Nephron progenitor cell (in vitro differentiated cells): ENCODE data around the gene PIP5KL1.

Source experiments
- DNase-seq: peaks from one replicate; pipeline ENCODE4 v3.0.0; 2021
- H3K27ac Mint-ChIP-seq: 2 replicates; pipeline ENCODE4 v1.8.0; 2021; ENCODE audit warnings: mild to moderate bottlenecking, moderate library complexity, mixed read lengths
- H3K27me3 Mint-ChIP-seq: 2 replicates; pipeline ENCODE4 v1.8.0; 2021; ENCODE audit warnings: mild to moderate bottlenecking, low read depth, mixed read lengths; ENCODE audit not compliant: poor library complexity
- H3K36me3 Mint-ChIP-seq: 2 replicates; pipeline ENCODE4 v1.8.0; 2021; ENCODE audit warnings: low read depth, mixed read lengths
- H3K4me1 Mint-ChIP-seq: 2 replicates; pipeline ENCODE4 v1.8.0; 2021; ENCODE audit warnings: mixed read lengths
- H3K4me3 Mint-ChIP-seq: 2 replicates; pipeline ENCODE4 v1.8.0; 2021; ENCODE audit warnings: mild to moderate bottlenecking, moderate library complexity, mixed read lengths
- H3K9me3 Mint-ChIP-seq: 2 replicates; pipeline ENCODE4 v1.8.0; 2021; ENCODE audit warnings: mild to moderate bottlenecking, moderate library complexity, mixed read lengths
- TF ChIP-seq, protein P1 (sequence below): fragments of 200-600 bp; sonication (generic); IDR thresholded peaks from 2 replicates; pipeline ENCODE4 v1.5.0; 2021; ENCODE audit warnings: antibody characterized with exemption

PIP5KL1 gene

DNA sequence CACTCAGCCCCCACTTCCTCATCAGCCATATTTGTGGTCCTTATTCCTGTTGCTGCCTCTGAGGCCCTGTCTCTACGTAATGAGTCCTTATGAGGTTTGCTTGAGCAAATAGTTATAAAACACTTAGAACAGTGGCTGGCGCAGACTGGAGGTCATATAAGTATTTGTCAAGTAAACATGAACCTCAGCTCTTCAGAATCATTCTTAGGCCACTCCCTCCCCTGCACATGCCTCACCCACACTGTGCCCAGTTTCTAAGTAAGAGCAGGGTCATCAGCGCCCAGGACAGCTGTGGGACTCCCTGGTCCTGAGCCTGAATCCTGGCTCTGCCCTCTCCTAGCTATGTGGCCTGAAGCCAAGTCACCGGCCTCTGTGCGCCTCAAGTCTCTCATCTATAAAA is 17.7 kb downstream of the PIP5KL1 start:
- peaks cover 5% of the 10 kb centered on the region for H3K36me3 Mint-ChIP-seq
- no peak overlapping the region for H3K27ac Mint-ChIP-seq
- no peaks in the 10 kb centered on the region for H3K9me3 Mint-ChIP-seq
- TF ChIP-seq, protein P1, sequence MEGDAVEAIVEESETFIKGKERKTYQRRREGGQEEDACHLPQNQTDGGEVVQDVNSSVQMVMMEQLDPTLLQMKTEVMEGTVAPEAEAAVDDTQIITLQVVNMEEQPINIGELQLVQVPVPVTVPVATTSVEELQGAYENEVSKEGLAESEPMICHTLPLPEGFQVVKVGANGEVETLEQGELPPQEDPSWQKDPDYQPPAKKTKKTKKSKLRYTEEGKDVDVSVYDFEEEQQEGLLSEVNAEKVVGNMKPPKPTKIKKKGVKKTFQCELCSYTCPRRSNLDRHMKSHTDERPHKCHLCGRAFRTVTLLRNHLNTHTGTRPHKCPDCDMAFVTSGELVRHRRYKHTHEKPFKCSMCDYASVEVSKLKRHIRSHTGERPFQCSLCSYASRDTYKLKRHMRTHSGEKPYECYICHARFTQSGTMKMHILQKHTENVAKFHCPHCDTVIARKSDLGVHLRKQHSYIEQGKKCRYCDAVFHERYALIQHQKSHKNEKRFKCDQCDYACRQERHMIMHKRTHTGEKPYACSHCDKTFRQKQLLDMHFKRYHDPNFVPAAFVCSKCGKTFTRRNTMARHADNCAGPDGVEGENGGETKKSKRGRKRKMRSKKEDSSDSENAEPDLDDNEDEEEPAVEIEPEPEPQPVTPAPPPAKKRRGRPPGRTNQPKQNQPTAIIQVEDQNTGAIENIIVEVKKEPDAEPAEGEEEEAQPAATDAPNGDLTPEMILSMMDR: no peak
- H3K4me3 Mint-ChIP-seq: no peak overlapping the region
- peaks cover 31% of the 10 kb centered on the region for H3K4me1 Mint-ChIP-seq
- no peak for DNase-seq
- peaks cover 10% of the 10 kb centered on the region for H3K27me3 Mint-ChIP-seq

DNA sequence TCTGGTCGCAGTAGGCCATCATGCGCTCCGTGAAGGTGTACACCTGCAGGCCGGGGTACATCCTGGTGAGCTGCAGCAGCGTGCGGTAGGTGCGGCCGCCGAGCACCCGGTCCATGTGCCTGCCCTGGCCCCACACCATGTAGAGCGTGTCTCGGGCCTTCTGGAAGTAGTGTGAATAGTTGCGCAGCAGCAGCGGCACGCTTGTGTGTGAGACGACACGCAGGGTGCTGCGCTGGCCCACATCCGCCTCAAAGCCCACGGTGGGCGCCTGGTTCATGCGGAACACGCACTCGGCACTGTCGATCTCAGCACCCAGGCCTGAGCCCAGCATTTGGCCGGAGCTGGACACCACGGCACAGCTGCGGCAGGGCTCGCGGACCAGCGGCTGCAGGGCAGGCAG is 18.3 kb downstream of the PIP5KL1 start:
- Mint-ChIP-seq H3K4me1 (peaks cover 32% of the 10 kb centered on the region), H3K36me3 (peaks cover 5% of the 10 kb centered on the region), H3K27ac (no peak overlapping the region), H3K4me3 (no peak overlapping the region), H3K27me3 (peaks cover 10% of the 10 kb centered on the region), H3K9me3 (no peaks in the 10 kb centered on the region)
- TF ChIP-seq, protein P1: no peak
- DNase-seq: no peak

DNA sequence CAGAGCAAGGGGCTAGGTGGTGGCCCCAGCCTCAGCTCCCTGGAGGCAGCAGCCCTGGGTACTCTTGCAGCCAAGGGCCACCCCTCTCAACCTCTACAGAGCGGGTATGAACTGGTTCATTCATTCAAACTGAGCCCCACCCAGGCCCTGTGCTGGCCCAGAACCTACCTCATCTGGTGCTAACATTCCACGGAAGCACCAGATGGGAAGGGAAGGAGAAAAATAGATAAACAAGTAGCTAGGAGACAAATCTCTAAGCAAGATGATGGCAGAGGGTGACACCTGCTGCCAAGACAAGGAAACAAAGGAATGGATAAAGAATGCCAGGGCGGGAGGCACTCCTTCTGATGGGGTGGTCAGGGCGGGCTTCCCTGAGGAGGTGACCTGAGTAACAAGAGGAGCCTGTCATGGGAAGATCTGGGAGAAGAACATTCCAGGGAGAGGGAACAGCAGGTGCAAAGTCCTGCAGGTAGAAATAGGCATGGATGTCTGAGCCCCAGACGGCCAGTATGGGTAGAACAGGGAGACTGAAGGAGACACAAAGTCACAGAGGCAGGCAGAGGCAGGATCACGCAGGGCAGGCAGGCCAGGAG is 19.9 kb downstream of the PIP5KL1 start:
- Mint-ChIP-seq H3K27ac (peak overlapping the region; percentile 38), H3K36me3 (peaks cover 5% of the 10 kb centered on the region), H3K4me1 (peaks cover 40% of the 10 kb centered on the region), H3K4me3 (no peak overlapping the region), H3K9me3 (no peaks in the 10 kb centered on the region), H3K27me3 (peaks cover 7% of the 10 kb centered on the region)
- TF ChIP-seq, protein P1: no peak
- DNase-seq: no peak

DNA sequence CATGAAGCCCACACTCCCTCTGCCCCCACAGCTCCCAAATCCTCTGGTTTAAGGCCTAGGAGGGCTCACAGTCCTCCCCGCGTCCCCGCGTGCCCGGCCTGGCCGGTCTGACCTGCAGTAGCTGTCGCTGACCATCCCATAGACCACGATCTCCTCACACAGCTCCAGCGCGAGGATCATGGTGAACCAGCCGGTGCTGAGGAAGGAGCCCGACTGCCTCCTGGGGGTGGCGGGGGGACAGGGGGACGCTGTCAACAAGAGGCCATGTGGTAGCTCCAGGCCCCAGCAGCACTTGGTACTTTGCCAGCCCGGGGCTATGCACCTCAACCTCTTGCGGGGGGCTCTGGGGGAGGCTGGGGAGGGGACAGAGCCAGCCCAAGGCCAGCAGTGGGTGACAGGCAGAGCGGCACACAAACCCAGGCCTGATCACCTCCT is 20.7 kb downstream of the PIP5KL1 start:
- Mint-ChIP-seq H3K4me1 (peaks cover 48% of the 10 kb centered on the region), H3K4me3 (no peak overlapping the region), H3K27me3 (peaks cover 7% of the 10 kb centered on the region), H3K9me3 (no peaks in the 10 kb centered on the region), H3K36me3 (peaks cover 5% of the 10 kb centered on the region), H3K27ac (no peak overlapping the region)
- TF ChIP-seq, protein P1: no peak
- DNase-seq: no peak

DNA sequence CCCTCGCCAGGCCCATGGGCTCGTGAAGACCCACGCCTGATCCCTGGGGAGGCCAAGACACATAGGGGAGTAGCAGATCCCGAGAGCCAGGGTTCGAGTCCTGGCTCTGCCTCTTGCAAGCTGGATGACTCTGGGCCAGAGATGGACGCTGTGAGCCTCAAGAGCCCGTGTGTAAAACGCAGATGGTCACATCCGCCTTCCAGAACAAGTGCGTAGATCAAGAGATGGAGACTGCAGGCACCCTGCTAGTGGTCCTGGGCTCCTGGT is 22.0 kb downstream of the PIP5KL1 start:
- Mint-ChIP-seq H3K27me3 (peaks cover 4% of the 10 kb centered on the region), H3K9me3 (no peaks in the 10 kb centered on the region), H3K27ac (no peak overlapping the region), H3K36me3 (peaks cover 5% of the 10 kb centered on the region), H3K4me3 (no peak overlapping the region), H3K4me1 (peaks cover 61% of the 10 kb centered on the region)
- DNase-seq: no peak
- TF ChIP-seq, protein P1: no peak

DNA sequence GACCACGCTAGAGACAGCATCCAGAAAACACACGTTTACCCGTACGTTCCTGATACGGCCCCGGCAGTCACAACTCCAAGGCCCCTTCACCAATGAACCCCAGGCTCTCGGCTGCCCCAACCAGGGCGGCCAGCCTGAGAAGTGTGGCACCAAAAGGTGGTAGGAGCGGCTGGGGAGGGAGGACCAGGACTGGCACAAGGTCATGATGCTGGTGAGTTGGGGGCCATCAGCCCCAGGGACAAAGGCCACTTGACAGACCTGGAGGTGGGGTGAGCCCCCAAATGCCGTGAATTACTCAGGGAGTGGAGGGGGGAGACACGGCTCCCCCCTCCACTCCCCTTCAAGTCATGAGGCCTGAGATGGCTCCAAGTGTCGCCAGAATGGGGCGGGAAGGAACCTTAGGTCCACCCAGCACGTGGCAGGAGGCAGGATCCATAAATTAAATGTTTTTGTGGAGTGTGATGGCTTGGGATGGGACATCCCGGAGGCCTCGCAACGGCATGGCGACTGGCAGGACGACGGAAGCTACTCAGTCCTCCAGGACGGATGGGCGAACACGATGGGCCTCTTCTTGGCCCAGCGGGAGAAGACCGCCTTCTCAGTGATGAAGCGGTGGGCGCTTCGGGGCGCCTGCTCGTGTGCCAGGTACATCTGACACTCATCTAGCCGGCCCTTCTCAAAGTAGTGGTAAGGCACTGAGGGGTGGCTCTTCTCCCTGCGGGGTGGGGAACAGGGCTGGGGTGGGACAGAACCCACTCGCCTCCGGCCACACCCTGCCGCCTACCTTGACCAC is 22.5 kb downstream of the PIP5KL1 start:
- Mint-ChIP-seq H3K9me3 (no peaks in the 10 kb centered on the region), H3K4me3 (peak overlapping the region; percentile 42), H3K4me1 (peaks cover 66% of the 10 kb centered on the region), H3K27ac (no peak overlapping the region), H3K36me3 (peaks cover 5% of the 10 kb centered on the region), H3K27me3 (peaks cover 3% of the 10 kb centered on the region)
- no peak for DNase-seq
- TF ChIP-seq, protein P1: no peak
